ENCODE data around the gene SPHK2.

- TF ChIP-seq CTCF (IDR thresholded peaks at IDR 0.05) (no peak), HEYL (CRISPR knock-in tag; IDR thresholded peaks at IDR 0.05) (no peak), POLR2A (IDR thresholded peaks at IDR 0.05; ENCODE audit: low read length) (no peak)
These were observed 23.1 kb upstream of the SPHK2 start for GRCh38 chr19:48596237-48596636.

Data from A549 (cell line).